Measurements from ENCODE around the gene HRH4.
A peak's percentile ranks its signal among the peaks of the same experiment; 100 is the strongest.

Gene HRH4

GRCh38 chr18:24426398-24427294 lies 33.8 kb upstream of the HRH4 start, which contains the start of gene IMPACT:
Gene IMPACT, plus strand, starts transcription at chr18:24426670. Its CDS starts 87 bp downstream, at chr18:24426757.
- Histone ChIP-seq H3K27me3 (replicated peaks in 2 of 5; ENCODE audit: control insufficient read depth in 4 of 5, insufficient read depth in 5 of 5, low read length in 4 of 5) (peaks cover 0 to 32% (median 8%) of the 10 kb centered on the region in 5 experiments), H3K4me1 (ENCODE audit: control extremely low read depth in 1 of 4, control insufficient read depth in 4 of 4, insufficient read depth in 4 of 4, low read length in 3 of 4) (peaks cover 2 to 12% (median 7%) of the 10 kb centered on the region in 4 experiments), H3K27ac (ENCODE audit: insufficient read depth in 1 of 2, low read depth in 1 of 2, low read length in 2 of 2, poor library complexity in 1 of 2, severe bottlenecking in 2 of 2) (peak within 1 kb of the TSS in 1 of 2 experiments; percentile 68), H3K36me3 (ENCODE audit: control insufficient read depth in 4 of 4, insufficient read depth in 4 of 4, low read length in 3 of 4) (peaks cover 0 to 12% (median 3%) of the 10 kb centered on the region in 4 experiments), H3K9me3 (ENCODE audit: control extremely low read depth in 1 of 5, control insufficient read depth in 4 of 5, insufficient read depth in 2 of 5, low read depth in 1 of 5, low read length in 4 of 5) (peaks cover 0 to 3% (median 0%) of the 10 kb centered on the region in 5 experiments), H3K4me3 (ENCODE audit: control insufficient read depth in 1 of 7, extremely low read depth in 1 of 7, insufficient read depth in 4 of 7, low read depth in 2 of 7, low read length in 6 of 7) (peak within 1 kb of the TSS; percentile 59 to 83 (median 73))
- POLR2A ChIA-PET = interaction anchor here (1.1 kb wide), 1 partner anchor 44 kb away, joined by 5 read pairs; no protein-coding TSS in a partner anchor
- under 1% methylated on average over 80 of the region's 82 CpGs for WGBS (ENCODE audit: insufficient coverage)
- CTCF ChIA-PET = interaction anchor here (1.4 to 1.5 kb wide), 3 partner anchors 9 to 68 kb away, joined by 3 read pairs; no protein-coding TSS in a partner anchor
- DNase-seq = peak; percentile 74 to 81 (median 80)

GRCh38 chr18:24427484-24427883 lies 33.0 kb upstream of the HRH4 start:
- peak overlapping the region in 1 of 2 experiments; percentile 68 for H3K27ac ChIP-seq (ENCODE audit: insufficient read depth in 1 of 2, low read depth in 1 of 2, low read length in 2 of 2, poor library complexity in 1 of 2, severe bottlenecking in 2 of 2)
- H3K9me3 ChIP-seq (ENCODE audit: control extremely low read depth in 1 of 5, control insufficient read depth in 4 of 5, insufficient read depth in 2 of 5, low read depth in 1 of 5, low read length in 4 of 5) = peaks cover 0 to 3% (median 0%) of the 10 kb centered on the region in 5 experiments
- 100% methylated on average over 1 of the region's 3 CpGs for WGBS (ENCODE audit: insufficient coverage)
- H3K36me3 ChIP-seq (ENCODE audit: control insufficient read depth in 4 of 4, insufficient read depth in 4 of 4, low read length in 3 of 4) = peaks cover 0 to 14% (median 4%) of the 10 kb centered on the region in 4 experiments
- DNase-seq = peak in 1 of 3 donors; percentile 19
- peak overlapping the region in 2 of 7 experiments; percentile 70 to 83 for H3K4me3 ChIP-seq (ENCODE audit: control insufficient read depth in 1 of 7, extremely low read depth in 1 of 7, insufficient read depth in 4 of 7, low read depth in 2 of 7, low read length in 6 of 7)
- CTCF ChIA-PET = interaction anchor here (1.4 to 1.5 kb wide), 3 partner anchors 9 to 69 kb away, joined by 3 read pairs; no protein-coding TSS in a partner anchor
- H3K27me3 ChIP-seq (replicated peaks in 2 of 5; ENCODE audit: control insufficient read depth in 4 of 5, insufficient read depth in 5 of 5, low read length in 4 of 5) = peaks cover 0 to 28% (median 8%) of the 10 kb centered on the region in 5 experiments
- POLR2A ChIA-PET = no interaction called here
- peaks cover 2 to 12% (median 7%) of the 10 kb centered on the region in 4 experiments for H3K4me1 ChIP-seq (ENCODE audit: control extremely low read depth in 1 of 4, control insufficient read depth in 4 of 4, insufficient read depth in 4 of 4, low read length in 3 of 4)

DNA sequence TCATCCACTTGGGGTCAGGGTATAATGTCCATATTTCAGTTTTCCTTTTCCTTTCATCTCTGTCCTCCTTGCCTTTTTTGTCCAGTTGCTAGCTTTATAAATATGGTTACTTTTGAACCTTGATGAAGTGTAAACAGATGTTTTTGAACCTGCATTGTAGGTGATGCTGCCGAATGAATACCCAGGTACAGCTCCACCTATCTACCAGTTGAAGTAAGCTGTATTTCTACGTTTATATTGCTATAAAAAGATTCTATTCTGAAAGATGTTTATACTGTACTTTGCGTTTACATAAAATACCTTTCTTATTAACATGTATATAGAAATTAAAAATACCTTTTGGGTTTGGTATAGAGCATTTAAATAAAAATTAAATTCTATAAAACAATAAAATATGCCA lies 31.7 kb upstream of the HRH4 start:
- Histone ChIP-seq H3K4me1 (ENCODE audit: control extremely low read depth in 1 of 4, control insufficient read depth in 4 of 4, insufficient read depth in 4 of 4, low read length in 3 of 4) (peaks cover 2 to 15% (median 7%) of the 10 kb centered on the region in 4 experiments), H3K36me3 (ENCODE audit: control insufficient read depth in 4 of 4, insufficient read depth in 4 of 4, low read length in 3 of 4) (peaks cover 0 to 19% (median 6%) of the 10 kb centered on the region in 4 experiments), H3K27ac (ENCODE audit: insufficient read depth in 1 of 2, low read depth in 1 of 2, low read length in 2 of 2, poor library complexity in 1 of 2, severe bottlenecking in 2 of 2) (no peak overlapping the region), H3K4me3 (ENCODE audit: control insufficient read depth in 1 of 7, extremely low read depth in 1 of 7, insufficient read depth in 4 of 7, low read depth in 2 of 7, low read length in 6 of 7) (no peak overlapping the region), H3K27me3 (replicated peaks in 2 of 5; ENCODE audit: control insufficient read depth in 4 of 5, insufficient read depth in 5 of 5, low read length in 4 of 5) (peaks cover 0 to 17% (median 5%) of the 10 kb centered on the region in 5 experiments), H3K9me3 (ENCODE audit: control extremely low read depth in 1 of 5, control insufficient read depth in 4 of 5, insufficient read depth in 2 of 5, low read depth in 1 of 5, low read length in 4 of 5) (peaks cover 0 to 3% (median 0%) of the 10 kb centered on the region in 5 experiments)
- POLR2A ChIA-PET = no interaction called here
- DNase-seq = no peak
- no CpG with 5 or more reads among the region's 3 CpGs for WGBS (ENCODE audit: insufficient coverage)
- CTCF ChIA-PET = interaction anchor here (1.0 to 1.7 kb wide), 2 partner anchors 12 to 55 kb away, joined by 4 read pairs; no protein-coding TSS in a partner anchor

DNA sequence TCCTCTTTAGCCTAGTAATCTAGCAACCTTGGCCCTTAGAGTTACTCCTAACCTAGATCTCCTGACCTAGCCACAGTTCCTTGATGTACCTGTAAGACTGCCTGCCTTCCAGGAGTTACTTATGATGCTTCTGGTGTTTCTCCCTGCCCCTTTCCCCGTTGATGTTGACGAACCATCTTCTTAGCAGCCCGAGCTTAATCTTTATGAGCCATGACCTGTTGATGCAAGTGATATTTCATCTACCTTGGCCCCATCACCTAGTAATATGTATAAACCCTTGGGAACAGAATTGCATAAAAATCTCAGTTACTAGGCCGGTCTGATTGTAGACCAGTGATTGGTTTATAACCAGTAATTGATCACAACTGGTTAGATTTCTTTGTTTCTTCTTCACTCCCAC lies 31.2 kb upstream of the HRH4 start:
- ChIA-PET POLR2A (no interaction called here), CTCF (interaction anchor here (1.7 kb wide), 1 partner anchor 12 kb away, joined by 4 read pairs; no protein-coding TSS in a partner anchor)
- Histone ChIP-seq H3K36me3 (ENCODE audit: control insufficient read depth in 4 of 4, insufficient read depth in 4 of 4, low read length in 3 of 4) (peaks cover 0 to 19% (median 6%) of the 10 kb centered on the region in 4 experiments), H3K4me1 (ENCODE audit: control extremely low read depth in 1 of 4, control insufficient read depth in 4 of 4, insufficient read depth in 4 of 4, low read length in 3 of 4) (peaks cover 2 to 15% (median 7%) of the 10 kb centered on the region in 4 experiments), H3K27me3 (replicated peaks in 2 of 5; ENCODE audit: control insufficient read depth in 4 of 5, insufficient read depth in 5 of 5, low read length in 4 of 5) (peaks cover 0 to 12% (median 5%) of the 10 kb centered on the region in 5 experiments), H3K9me3 (ENCODE audit: control extremely low read depth in 1 of 5, control insufficient read depth in 4 of 5, insufficient read depth in 2 of 5, low read depth in 1 of 5, low read length in 4 of 5) (peaks cover 0 to 3% (median 0%) of the 10 kb centered on the region in 5 experiments), H3K4me3 (ENCODE audit: control insufficient read depth in 1 of 7, extremely low read depth in 1 of 7, insufficient read depth in 4 of 7, low read depth in 2 of 7, low read length in 6 of 7) (no peak overlapping the region), H3K27ac (ENCODE audit: insufficient read depth in 1 of 2, low read depth in 1 of 2, low read length in 2 of 2, poor library complexity in 1 of 2, severe bottlenecking in 2 of 2) (no peak overlapping the region)
- WGBS (ENCODE audit: insufficient coverage) = 93% methylated on average over 3 of the region's 4 CpGs
- no peak for DNase-seq

DNA sequence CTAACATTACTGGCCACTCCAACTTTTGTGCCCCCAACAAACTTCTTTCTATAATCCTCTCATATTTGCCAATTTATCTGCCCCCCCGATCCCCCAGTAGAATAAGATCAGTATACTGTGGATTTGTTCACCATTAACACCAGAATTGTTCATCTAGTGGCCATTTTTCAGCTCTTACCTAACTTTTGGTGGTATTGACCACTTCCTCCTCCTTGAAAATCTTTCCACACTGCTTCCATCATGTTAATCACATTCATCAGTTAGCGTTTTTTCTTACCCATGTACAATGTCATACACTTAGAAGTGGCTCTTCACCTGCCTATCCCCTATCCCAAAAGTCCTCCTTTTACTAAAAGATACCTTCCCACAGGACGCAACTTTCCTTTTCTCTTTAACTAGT lies 27.8 kb upstream of the HRH4 start:
- peaks cover 6 to 30% (median 19%) of the 10 kb centered on the region in 4 experiments for H3K36me3 ChIP-seq (ENCODE audit: control insufficient read depth in 4 of 4, insufficient read depth in 4 of 4, low read length in 3 of 4)
- POLR2A ChIA-PET = interaction anchor here (0.7 kb wide), 1 partner anchor 391 kb away, joined by 5 read pairs; no protein-coding TSS in a partner anchor
- no peak overlapping the region for H3K27ac ChIP-seq (ENCODE audit: insufficient read depth in 1 of 2, low read depth in 1 of 2, low read length in 2 of 2, poor library complexity in 1 of 2, severe bottlenecking in 2 of 2)
- H3K4me1 ChIP-seq (ENCODE audit: control extremely low read depth in 1 of 4, control insufficient read depth in 4 of 4, insufficient read depth in 4 of 4, low read length in 3 of 4) = peaks cover 0 to 6% (median under 1%) of the 10 kb centered on the region in 4 experiments
- CTCF ChIA-PET = interaction anchor here (0.8 to 2.8 kb wide), 5 partner anchors 15 to 84 kb away, joined by 3 to 12 read pairs (median 5); no protein-coding TSS in a partner anchor
- no peak overlapping the region for H3K4me3 ChIP-seq (ENCODE audit: control insufficient read depth in 1 of 7, extremely low read depth in 1 of 7, insufficient read depth in 4 of 7, low read depth in 2 of 7, low read length in 6 of 7)
- DNase-seq = peak in 2 of 3 donors; percentile 29 to 35
- H3K27me3 ChIP-seq (replicated peaks in 2 of 5; ENCODE audit: control insufficient read depth in 4 of 5, insufficient read depth in 5 of 5, low read length in 4 of 5) = no peaks in the 10 kb centered on the region
- no peaks in the 10 kb centered on the region for H3K9me3 ChIP-seq (ENCODE audit: control extremely low read depth in 1 of 5, control insufficient read depth in 4 of 5, insufficient read depth in 2 of 5, low read depth in 1 of 5, low read length in 4 of 5)
- 100% methylated on average over 2 of the region's 3 CpGs for WGBS (ENCODE audit: insufficient coverage)

GRCh38 chr18:24436939-24437338 lies 23.5 kb upstream of the HRH4 start:
- Histone ChIP-seq H3K27me3 (replicated peaks in 2 of 5; ENCODE audit: control insufficient read depth in 4 of 5, insufficient read depth in 5 of 5, low read length in 4 of 5) (no peaks in the 10 kb centered on the region), H3K4me1 (ENCODE audit: control extremely low read depth in 1 of 4, control insufficient read depth in 4 of 4, insufficient read depth in 4 of 4, low read length in 3 of 4) (peaks cover 0 to 3% (median 0%) of the 10 kb centered on the region in 4 experiments), H3K4me3 (ENCODE audit: control insufficient read depth in 1 of 7, extremely low read depth in 1 of 7, insufficient read depth in 4 of 7, low read depth in 2 of 7, low read length in 6 of 7) (no peak overlapping the region), H3K9me3 (ENCODE audit: control extremely low read depth in 1 of 5, control insufficient read depth in 4 of 5, insufficient read depth in 2 of 5, low read depth in 1 of 5, low read length in 4 of 5) (no peaks in the 10 kb centered on the region), H3K27ac (ENCODE audit: insufficient read depth in 1 of 2, low read depth in 1 of 2, low read length in 2 of 2, poor library complexity in 1 of 2, severe bottlenecking in 2 of 2) (no peak overlapping the region), H3K36me3 (ENCODE audit: control insufficient read depth in 4 of 4, insufficient read depth in 4 of 4, low read length in 3 of 4) (peaks cover 10 to 48% (median 28%) of the 10 kb centered on the region in 4 experiments)
- ChIA-PET POLR2A (no interaction called here), CTCF (interaction anchor here (0.9 to 1.4 kb wide), 3 partner anchors 10 to 23 kb away, joined by 3 to 5 read pairs (median 3); partner anchors contain the start of gene IMPACT)
- DNase-seq = no peak
- no CpG with 5 or more reads among the region's 1 CpG for WGBS (ENCODE audit: insufficient coverage)
